Epithelial cell of esophagus (primary cell): ENCODE measurements around the gene PPFIA2.

ENCODE experiments used
- DNase-seq: peaks from one replicate; pipeline ENCODE4 v3.0.0; 2010; ENCODE audit warnings: low read depth
- H3K4me3 ChIP-seq: 2 replicates; pipeline ENCODE4 v1.5.1; 2011; ENCODE audit warnings: mild to moderate bottlenecking, low read length, control low read depth
- CTCF ChIP-seq: IDR thresholded peaks from 2 replicates; pipeline ENCODE4 v1.5.1; 2011; ENCODE audit warnings: low read depth, mild to moderate bottlenecking, low read length, control low read depth, inconsistent platforms; ENCODE audit not compliant: insufficient read depth; ENCODE audit errors: missing control alignments

PPFIA2 gene

GRCh38 chr12:81400024-81400423, 359.1 kb downstream of the PPFIA2 start:
- H3K4me3 ChIP-seq, result no peak overlapping the region
- no peak for DNase-seq
- no peak for TF ChIP-seq CTCF

- H3K4me3 ChIP-seq, result no peak overlapping the region
- TF ChIP-seq CTCF, result no peak
- DNase-seq, result no peak
Observed at GRCh38 chr12:81395431-81395830, 363.7 kb downstream of the PPFIA2 start.

GRCh38 chr12:81389550-81390099, 369.5 kb downstream of the PPFIA2 start:
- TF ChIP-seq CTCF, result no peak
- DNase-seq, result peak; percentile 0
- H3K4me3 ChIP-seq, result no peak overlapping the region

- no peak for DNase-seq
- TF ChIP-seq CTCF, result no peak
- no peak overlapping the region for H3K4me3 ChIP-seq
Observed at GRCh38 chr12:81386101-81386500, 373.0 kb downstream of the PPFIA2 start.

GRCh38 chr12:81381951-81382350, 377.2 kb downstream of the PPFIA2 start:
- H3K4me3 ChIP-seq, result no peak overlapping the region
- no peak for TF ChIP-seq CTCF
- peak; percentile 8 for DNase-seq

GRCh38 chr12:81378601-81379285, 380.4 kb downstream of the PPFIA2 start:
- TF ChIP-seq CTCF, result no peak
- H3K4me3 ChIP-seq, result no peak overlapping the region
- DNase-seq, result peak; percentile 29

GRCh38 chr12:81377771-81378170, 381.4 kb downstream of the PPFIA2 start:
- TF ChIP-seq CTCF, result no peak
- H3K4me3 ChIP-seq, result no peak overlapping the region
- DNase-seq, result no peak
